Measurements from ENCODE around the gene FLT3LG. TPM values are rescaled to one million over a fixed set of nuclear protein-coding genes. Genes with fewer than 3 reads are reported as not detected.

The FLT3LG gene
- total and polyA plus RNA-seq, 2 of the 8 experiments (the other 6 are each of a cell fraction or from before 2014, with no cell fraction given) = 1.6 to 3.2 TPM

- Histone ChIP-seq H4K8ac (ENCODE audit: extremely low read depth, insufficient read depth, low read length) (no peak overlapping the region), H2AFZ (ENCODE audit: low read length) (no peak overlapping the region), H4K91ac (replicated peaks; ENCODE audit: insufficient read length, low read length) (no peak overlapping the region), H3K27me3 (replicated peaks in 1 of 4; ENCODE audit: control insufficient read depth in 3 of 4, extremely low read depth in 1 of 4, insufficient read depth in 3 of 4, low read length in 3 of 4) (no peaks in the 10 kb centered on the region), H3K36me3 (ENCODE audit: control insufficient read depth in 2 of 4, insufficient read depth in 4 of 4, low read length in 3 of 4) (peaks cover 2 to 7% (median 3%) of the 10 kb centered on the region in 4 experiments; a peak in 4 of 8 replicates), H2BK15ac (ENCODE audit: low read length) (no peak overlapping the region), H3K23me2 (ENCODE audit: low read depth, low read length) (no peaks in the 10 kb centered on the region), H3K23ac (ENCODE audit: insufficient read length) (no peak overlapping the region), H3K9me3 (ENCODE audit: insufficient read depth in 2 of 2, low read depth in 1 of 2, low read length in 1 of 2) (no peaks in the 10 kb centered on the region; a peak in 1 of 4 replicates), H3K4me1 (replicated peaks in 1 of 4; ENCODE audit: control insufficient read depth in 3 of 4, insufficient read depth in 4 of 4, low read length in 3 of 4) (peaks cover 0 to 8% (median 3%) of the 10 kb centered on the region in 4 experiments; a peak in 6 of 7 replicates), H3K4ac (replicated peaks; ENCODE audit: insufficient read length, low read depth, low read length) (no peak overlapping the region), H3K4me3 (ENCODE audit: extremely low read depth in 1 of 4, insufficient read depth in 2 of 4, low read depth in 3 of 4, low read length in 4 of 4) (no peak overlapping the region), H3K14ac (ENCODE audit: insufficient read length) (no peak overlapping the region), H2BK120ac (replicated peaks; ENCODE audit: low read depth, low read length) (no peak overlapping the region), H2BK12ac (ENCODE audit: low read depth, low read length) (no peak overlapping the region), H3K79me1 (ENCODE audit: low read depth, low read length) (no peaks in the 10 kb centered on the region), H3K79me2 (ENCODE audit: control insufficient read depth in 1 of 2, insufficient read depth in 2 of 2, low read length in 2 of 2) (no peaks in the 10 kb centered on the region), H2AK5ac (ENCODE audit: low read depth, low read length) (0 out of 2 replicates have a peak overlapping the region, but pooled peaks have one; percentile 78), H2BK20ac (ENCODE audit: low read length) (no peak overlapping the region), H2BK5ac (ENCODE audit: low read depth, low read length) (no peak overlapping the region; the same call in 1 of the 2 replicates), H3K56ac (replicated peaks; ENCODE audit: insufficient read length, low read depth, low read length) (no peak overlapping the region), H3K9ac (replicated peaks in 1 of 4; ENCODE audit: extremely low read depth in 1 of 4, low read depth in 3 of 4, low read length in 3 of 4) (peak overlapping the region in 2 of 4 experiments; percentile 17 to 42; a peak in 2 of 7 replicates), H4K20me1 (replicated peaks in 1 of 2; ENCODE audit: control insufficient read depth in 1 of 2, insufficient read depth in 2 of 2, low read length in 2 of 2) (no peaks in the 10 kb centered on the region), H3K18ac (ENCODE audit: extremely low read depth, low read length) (no peak overlapping the region), H3K27ac (ENCODE audit: low read depth, low read length) (peak overlapping the region; percentile 36; the same call in 1 of the 2 replicates), H4K5ac (ENCODE audit: insufficient read length, low read depth, low read length) (peak overlapping the region; percentile 27), H3K4me2 (ENCODE audit: insufficient read depth in 1 of 2, low read depth in 2 of 2, low read length in 2 of 2) (no peak overlapping the region; a peak in 1 of 4 replicates)
- peak in 1 of 2 experiments; percentile 79 for DNase-seq (ENCODE audit: low read depth in 1 of 2, low spot score in 2 of 2)
- 79% methylated on average over 15 of the region's 15 CpGs; no CpG with 5 or more reads in 1 of the 2 experiments for WGBS, 2 experiments (ENCODE audit: extremely low coverage in 1 of 2, insufficient coverage in 1 of 2, insufficient read length in 1 of 2, insufficient replicate concordance in 2 of 2, low coverage in 1 of 2, low lambda C conversion rate in 2 of 2, missing lambda C conversion rate in 1 of 2)
- FAIRE-seq = peak; percentile 77
- no peak; the same call in 1 of the 2 replicates for TF ChIP-seq SIX5 (IDR thresholded peaks at IDR 0.05; ENCODE audit: low read depth, low read length)
- peak in 1 of 2 experiments; percentile 45; a peak in 2 of 4 replicates for TF ChIP-seq SIN3A (conservative IDR thresholded peaks at IDR 0.05 in 1 of 2, IDR thresholded peaks at IDR 0.05 in 1 of 2; ENCODE audit: low read depth in 1 of 2, low read length in 2 of 2)
- POLR2A ChIA-PET (ENCODE audit: partially characterized antibody) = interaction anchor here (0.7 to 6.8 kb wide), 10 partner anchors 8 to 44 kb away, joined by 3 to 50 read pairs (median 4); partner anchors contain the start of genes ALDH16A1, GFY, PIH1D1 and RPL13A
- CTCF ChIA-PET (ENCODE audit: partially characterized antibody) = interaction anchor here (0.6 to 2.7 kb wide), 6 partner anchors 10 to 1060 kb away, joined by 3 to 15 read pairs (median 3); no protein-coding TSS in a partner anchor
These were observed 5.1 kb upstream of the FLT3LG start for GRCh38 chr19:49468746-49469447.

Data from H1 (cell line).